ENCODE results near the gene ELF3. TPM values are rescaled to one million over a fixed set of nuclear protein-coding genes. Genes with fewer than 3 reads are reported as not detected.

ELF3 gene
- total and polyA plus RNA-seq, 2 of the 13 experiments (the other 11 are each of a cell fraction or from before 2014, with no cell fraction given), result 11.5 to 55.1 TPM

- TF ChIP-seq HNRNPL (IDR thresholded peaks at IDR 0.05; ENCODE audit: low read depth, low read length) (no peak), SAP130 (CRISPR knock-in tag; IDR thresholded peaks at IDR 0.05; ENCODE audit: low read depth) (peak; percentile 53), REL (CRISPR knock-in tag; conservative IDR thresholded peaks at IDR 0.05) (no peak), ZNF20 (CRISPR knock-in tag; IDR thresholded peaks at IDR 0.05) (no peak), GATA4 (IDR thresholded peaks at IDR 0.05; ENCODE audit: borderline replicate concordance, low read depth) (no peak), EP300 (IDR thresholded peaks at IDR 0.05; ENCODE audit: low read depth in 2 of 2, low read length in 2 of 2) (peak in 1 of 2 experiments; percentile 65; a peak in 1 of 4 replicates), EP300 (CRISPR knock-in tag; IDR thresholded peaks at IDR 0.05; ENCODE audit: borderline replicate concordance) (no peak), ZFYVE20 (CRISPR knock-in tag; IDR thresholded peaks at IDR 0.05; ENCODE audit: borderline replicate concordance, low read depth) (no peak), ZNF776 (CRISPR knock-in tag; IDR thresholded peaks at IDR 0.05) (no peak), PPARG (CRISPR knock-in tag; conservative IDR thresholded peaks at IDR 0.05) (no peak), ATF6 (CRISPR knock-in tag; conservative IDR thresholded peaks at IDR 0.05) (no peak), ZNF24 (IDR thresholded peaks at IDR 0.05) (no peak), ZNF841 (CRISPR knock-in tag; IDR thresholded peaks at IDR 0.05; ENCODE audit: borderline replicate concordance) (no peak), RXRB (CRISPR knock-in tag; IDR thresholded peaks at IDR 0.05; ENCODE audit: borderline replicate concordance) (0 out of 2 replicates have a peak, but pooled peaks have one; percentile 24), ZNF414 (CRISPR knock-in tag; IDR thresholded peaks at IDR 0.05) (no peak), RNF2 (conservative IDR thresholded peaks at IDR 0.05; ENCODE audit: low read depth) (no peak), CEBPB (IDR thresholded peaks at IDR 0.05; ENCODE audit: borderline replicate concordance, low read depth, low read length) (no peak), ZNF281 (CRISPR knock-in tag; IDR thresholded peaks at IDR 0.05; ENCODE audit: borderline replicate concordance) (no peak), PHF5A (CRISPR knock-in tag; IDR thresholded peaks at IDR 0.05; ENCODE audit: low read depth, unreplicated experiment) (no peak), ELF3 (CRISPR knock-in tag; IDR thresholded peaks at IDR 0.05) (no peak), FOXP4 (CRISPR knock-in tag; IDR thresholded peaks at IDR 0.05) (peak; percentile 36; the same call in 1 of the 2 replicates), KAT7 (CRISPR knock-in tag; IDR thresholded peaks at IDR 0.05; ENCODE audit: borderline replicate concordance) (no peak), GRHL1 (CRISPR knock-in tag; conservative IDR thresholded peaks at IDR 0.05) (no peak)
Measured at GRCh38 chr1:202063093-202063492, 52.7 kb downstream of the ELF3 start (continued).
